IPS-18c (cell line): Measurements from ENCODE around the gene HERC4.

Experiments
- H3K4me3 ChIP-seq: 2 replicates; pipeline ENCODE4 v1.7.0; 2013; ENCODE audit warnings: low read depth, mild to moderate bottlenecking, low read length, moderate library complexity; ENCODE audit not compliant: insufficient read depth
- H3K9me3 ChIP-seq: one replicate; pipeline ENCODE4 v1.6.1; 2013; ENCODE audit warnings: mild to moderate bottlenecking, low read length, moderate library complexity; ENCODE audit not compliant: control insufficient read depth, insufficient read depth

The HERC4 gene

DNA sequence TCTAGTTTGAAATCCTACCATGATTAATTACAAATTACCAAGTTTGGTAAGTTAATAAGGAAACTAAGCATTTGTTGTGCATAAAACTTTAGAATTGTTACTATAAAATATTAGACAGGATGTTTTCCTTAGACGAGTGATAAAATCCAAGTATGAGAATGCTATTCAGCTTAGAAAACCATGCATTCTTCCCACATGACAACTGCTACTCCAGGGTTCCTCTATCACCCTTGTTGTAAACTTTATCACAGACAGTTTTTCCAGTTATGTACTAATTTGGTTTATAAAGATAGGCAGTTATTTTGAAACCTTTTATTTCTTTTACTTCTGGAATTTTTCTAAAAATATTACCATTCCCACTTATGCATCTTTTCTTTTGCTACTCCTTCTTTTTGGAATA, 138.7 kb downstream of the HERC4 start:
- Histone ChIP-seq H3K9me3 (no peaks in the 10 kb centered on the region), H3K4me3 (no peak overlapping the region)

DNA sequence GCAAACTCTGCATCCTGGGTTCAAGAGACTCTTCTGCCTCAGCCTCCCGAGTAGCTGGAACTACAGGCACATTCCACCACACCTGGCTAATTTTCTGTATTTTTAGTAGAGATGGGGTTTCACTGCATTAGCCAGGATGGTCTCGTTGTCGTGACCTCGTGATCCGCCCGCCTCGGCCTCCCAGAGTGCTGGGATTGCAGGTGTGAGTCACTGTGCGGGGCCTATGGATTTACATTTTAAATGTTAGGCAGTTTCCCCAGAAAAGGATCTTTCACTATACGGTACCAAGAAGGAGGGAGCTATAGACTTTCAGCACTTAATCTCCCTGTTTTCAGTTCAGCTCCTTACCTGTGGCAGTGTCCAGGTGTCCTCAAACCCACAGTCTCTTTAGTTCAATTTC, 139.9 kb downstream of the HERC4 start:
- no peak overlapping the region for H3K4me3 ChIP-seq
- no peaks in the 10 kb centered on the region for H3K9me3 ChIP-seq

DNA sequence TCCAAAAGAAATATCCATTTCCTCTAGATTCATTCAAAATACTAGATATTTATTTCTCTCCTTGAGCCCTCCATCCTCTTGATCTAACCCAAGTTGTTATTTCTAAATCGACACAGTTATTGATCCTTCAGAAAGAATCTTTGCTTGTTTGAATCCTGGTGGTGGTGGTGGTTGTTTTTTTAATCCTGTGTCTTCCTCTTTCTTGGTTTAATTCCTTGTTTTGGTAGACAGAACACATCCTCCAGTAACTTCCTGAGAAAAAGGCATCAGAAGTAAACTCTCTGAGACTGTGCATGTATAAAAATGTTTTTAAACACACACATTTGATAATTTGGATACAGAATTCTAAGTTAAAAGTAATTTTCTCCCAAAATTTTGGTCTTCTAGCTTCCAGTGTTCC, 140.7 kb downstream of the HERC4 start:
- no peaks in the 10 kb centered on the region for H3K9me3 ChIP-seq
- H3K4me3 ChIP-seq: no peak overlapping the region

DNA sequence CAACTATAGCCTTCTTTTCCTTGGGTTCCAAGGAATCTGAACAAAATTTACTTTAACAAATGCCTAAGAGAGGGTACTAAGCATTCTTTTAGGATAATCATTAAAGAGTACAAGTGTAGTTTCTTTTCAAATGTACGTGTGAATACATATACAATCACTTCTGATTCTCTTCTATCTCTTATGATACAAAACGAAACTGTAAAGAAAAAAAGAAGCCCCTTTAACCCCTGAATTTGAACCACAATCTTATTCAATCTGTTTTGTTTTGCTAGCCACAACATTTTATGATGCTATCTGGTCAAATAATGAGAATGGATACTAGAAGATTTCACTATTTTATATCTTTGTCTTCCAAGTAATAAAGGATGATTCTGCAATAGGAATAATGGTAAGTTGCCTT, 141.9 kb downstream of the HERC4 start:
- Histone ChIP-seq H3K4me3 (no peak overlapping the region), H3K9me3 (no peaks in the 10 kb centered on the region)

DNA sequence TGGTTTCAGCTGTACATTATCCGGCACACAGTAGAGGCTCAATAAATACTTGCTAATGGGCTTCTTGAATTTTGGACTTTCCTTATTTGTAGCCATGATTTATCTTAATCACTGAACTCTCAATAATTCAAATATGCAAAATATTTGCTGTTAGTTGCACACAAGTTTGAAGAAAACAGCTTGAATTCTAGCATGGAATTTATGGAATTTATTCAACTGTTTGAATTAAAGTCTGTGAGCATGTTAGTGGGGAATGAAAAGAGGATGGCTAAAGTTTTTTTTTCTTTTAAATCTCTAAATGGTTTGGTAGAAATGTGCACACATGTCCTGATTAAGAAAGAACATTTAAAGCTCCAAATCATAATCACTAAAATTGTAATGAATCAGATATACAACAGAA, 148.1 kb downstream of the HERC4 start:
- Histone ChIP-seq H3K9me3 (no peaks in the 10 kb centered on the region), H3K4me3 (no peak overlapping the region)

DNA sequence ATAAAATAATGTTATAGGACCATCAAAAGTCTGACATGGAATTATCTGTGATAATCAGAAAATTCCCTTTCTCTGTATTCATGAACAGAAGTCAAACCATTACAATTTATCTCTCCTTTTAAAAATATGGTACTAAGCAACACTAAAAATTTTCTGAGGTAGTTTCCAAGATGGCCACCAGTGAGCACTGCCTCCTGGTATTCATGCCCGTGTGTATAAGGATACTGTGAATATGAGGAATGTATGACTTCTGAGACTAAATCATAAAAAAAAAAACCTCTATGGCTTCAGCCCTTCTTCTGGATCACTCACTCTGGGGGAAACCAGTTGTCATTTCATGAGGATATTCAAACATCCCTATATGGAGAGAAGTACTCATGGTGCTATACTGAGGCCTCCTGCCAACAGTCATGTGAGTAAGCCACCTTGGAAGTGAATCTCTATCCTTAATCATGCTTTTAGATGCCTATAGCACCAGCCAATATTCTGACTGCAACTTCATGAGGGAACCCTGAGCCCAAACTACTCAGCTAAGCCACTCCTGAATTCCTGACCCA, 149.6 kb downstream of the HERC4 start:
- H3K9me3 ChIP-seq: no peaks in the 10 kb centered on the region

DNA sequence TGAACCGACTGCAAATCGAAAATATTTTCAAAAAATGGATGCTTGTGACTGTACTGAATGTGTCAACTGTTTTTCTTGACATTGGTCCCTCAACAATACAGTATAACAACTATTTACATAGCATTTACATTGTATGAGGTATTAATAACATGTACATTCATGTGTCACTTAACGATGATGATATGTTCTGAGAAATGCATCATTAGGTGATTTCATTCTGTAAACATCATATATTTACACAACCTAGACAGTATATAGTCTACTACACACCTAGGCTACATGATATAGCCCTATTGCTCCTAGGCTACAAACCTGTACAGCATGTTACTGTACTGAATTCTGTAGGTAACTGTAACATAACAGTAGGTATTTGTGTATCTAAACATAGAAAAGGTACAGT, 150.9 kb downstream of the HERC4 start:
- H3K4me3 ChIP-seq: no peak overlapping the region
- H3K9me3 ChIP-seq: no peaks in the 10 kb centered on the region

More for the DNA sequence above, 149.6 kb downstream of the HERC4 start:
- H3K4me3 ChIP-seq: no peak overlapping the region

DNA sequence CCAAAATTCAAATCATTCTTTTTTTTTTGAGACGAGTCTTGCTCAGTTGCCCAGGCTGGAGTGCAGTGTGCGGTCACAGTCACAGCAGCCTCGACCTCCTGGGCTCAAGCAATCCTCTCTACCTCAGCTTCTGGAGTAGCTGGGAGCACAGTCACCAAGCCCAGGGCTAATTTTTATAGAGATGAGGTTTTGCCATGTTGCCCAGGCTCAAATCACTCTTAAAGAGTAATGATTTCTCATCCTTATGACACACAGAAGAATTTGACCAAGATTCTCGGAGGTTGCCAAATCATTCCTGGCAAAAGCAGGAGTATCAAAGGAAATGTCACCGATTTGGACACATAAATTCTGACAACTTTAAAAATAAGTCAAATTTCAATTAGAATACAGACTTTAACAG, 151.5 kb downstream of the HERC4 start:
- H3K9me3 ChIP-seq: no peaks in the 10 kb centered on the region

DNA sequence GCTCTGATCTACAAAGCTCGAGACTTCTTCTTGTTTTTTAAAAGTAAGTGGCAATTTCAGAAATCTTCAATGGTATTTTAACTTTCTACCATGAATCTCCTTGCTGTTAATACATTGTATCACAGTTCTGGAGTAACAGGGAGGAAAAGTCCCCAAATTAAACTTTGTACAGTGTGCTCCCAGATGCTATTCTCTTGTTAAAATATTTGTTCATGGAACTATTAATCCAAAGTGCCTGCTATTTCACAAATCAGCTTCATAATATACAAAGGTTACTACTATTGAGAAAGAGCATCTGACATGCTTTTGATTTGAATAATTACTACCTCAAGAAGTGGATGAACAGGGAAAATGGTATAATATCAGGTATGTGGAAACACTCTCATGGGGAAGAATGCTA, 154.0 kb downstream of the HERC4 start:
- H3K4me3 ChIP-seq: no peak overlapping the region

More for the DNA sequence above, 151.5 kb downstream of the HERC4 start:
- H3K4me3 ChIP-seq: no peak overlapping the region

DNA sequence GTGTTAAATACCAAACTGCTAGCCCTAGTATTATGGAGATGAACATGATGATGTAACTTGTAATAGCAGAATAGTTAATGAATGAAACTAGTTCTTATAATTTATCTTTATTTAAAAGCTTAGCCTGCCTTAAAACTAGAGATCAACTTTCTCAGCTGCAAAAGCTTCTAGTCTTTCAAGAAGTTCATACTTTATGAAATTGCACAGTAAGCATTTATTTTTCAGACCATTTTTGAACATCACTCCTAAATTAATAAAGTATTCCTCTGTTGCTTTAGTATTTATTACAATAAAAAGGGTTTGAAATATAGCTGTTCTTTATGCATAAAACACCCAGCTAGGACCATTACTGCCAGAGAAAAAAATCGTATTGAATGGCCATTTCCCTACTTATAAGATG, 157.4 kb downstream of the HERC4 start:
- no peaks in the 10 kb centered on the region for H3K9me3 ChIP-seq
- no peak overlapping the region for H3K4me3 ChIP-seq

More for the DNA sequence above, 154.0 kb downstream of the HERC4 start:
- no peaks in the 10 kb centered on the region for H3K9me3 ChIP-seq

DNA sequence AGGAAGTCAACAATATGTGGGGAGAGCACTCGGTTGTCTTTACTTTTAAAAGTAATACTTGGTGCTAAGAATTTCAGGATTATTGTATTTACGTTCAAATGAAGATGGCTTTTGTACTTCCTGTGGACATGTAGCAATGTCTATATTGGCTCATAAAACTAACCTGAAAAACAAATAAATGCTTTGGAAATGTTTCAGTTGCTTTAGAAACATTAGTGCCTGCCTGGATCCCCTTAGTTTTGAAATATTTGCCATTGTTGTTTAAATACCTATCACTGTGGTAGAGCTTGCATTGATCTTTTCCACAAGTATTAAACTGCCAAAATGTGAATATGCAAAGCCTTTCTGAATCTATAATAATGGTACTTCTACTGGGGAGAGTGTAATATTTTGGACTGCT, 157.9 kb downstream of the HERC4 start:
- H3K9me3 ChIP-seq: no peaks in the 10 kb centered on the region
- no peak overlapping the region for H3K4me3 ChIP-seq

DNA sequence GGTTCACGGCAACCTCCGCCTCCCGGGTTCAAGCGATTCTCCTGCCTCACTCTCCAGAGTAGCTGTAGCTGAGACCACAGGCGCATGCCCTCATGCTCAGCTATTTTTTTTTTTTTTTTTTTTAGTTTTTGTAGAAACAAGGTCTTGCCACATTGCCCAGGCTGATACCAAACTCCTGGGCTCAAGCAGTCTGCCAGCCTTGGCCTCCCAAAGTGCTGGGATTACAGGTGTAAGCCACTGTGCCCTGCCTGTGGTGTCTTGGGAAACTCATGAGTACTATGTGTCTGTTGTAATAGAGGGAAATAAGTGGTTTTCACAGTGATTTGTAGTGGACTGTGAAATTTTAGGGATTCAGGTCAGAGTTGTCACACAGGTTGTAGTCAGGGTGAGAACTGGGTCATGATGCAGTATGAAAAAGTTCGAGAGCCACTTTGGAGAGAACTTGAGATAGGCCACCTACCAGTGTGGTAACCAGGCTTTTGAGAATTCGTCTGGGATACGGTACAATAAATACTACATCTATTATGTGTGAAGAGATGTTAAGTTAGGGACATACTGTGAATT, 160.2 kb downstream of the HERC4 start:
- Histone ChIP-seq H3K9me3 (no peaks in the 10 kb centered on the region), H3K4me3 (no peak overlapping the region)

DNA sequence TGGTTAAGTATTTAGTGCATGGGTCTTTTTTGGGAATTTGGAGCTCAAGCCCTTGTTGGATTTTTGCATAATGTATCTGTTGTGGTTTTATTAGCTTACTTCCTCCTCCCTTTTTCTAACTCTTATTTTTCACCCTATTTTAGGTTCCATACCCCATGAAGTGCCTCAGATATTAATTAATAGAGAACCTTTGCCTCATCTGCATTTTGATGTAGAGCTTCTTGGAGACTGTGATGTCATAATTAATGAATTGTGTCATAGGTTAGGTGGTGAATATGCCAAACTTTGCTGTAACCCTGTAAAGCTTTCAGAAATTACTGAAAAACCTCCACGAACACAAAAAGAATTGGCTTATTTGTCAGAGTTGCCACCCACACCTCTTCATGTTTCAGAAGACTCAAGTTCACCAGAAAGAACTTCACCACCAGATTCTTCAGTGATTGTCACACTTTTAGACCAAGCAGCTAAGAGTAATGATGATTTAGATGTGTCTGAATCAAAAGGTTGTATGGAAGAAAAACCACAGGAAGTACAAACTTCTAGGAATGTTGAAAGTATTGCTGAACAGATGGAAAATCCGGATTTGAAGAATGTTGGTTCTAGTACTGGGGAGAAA, 162.6 kb downstream of the HERC4 start:
- Histone ChIP-seq H3K4me3 (no peak overlapping the region), H3K9me3 (no peaks in the 10 kb centered on the region)

DNA sequence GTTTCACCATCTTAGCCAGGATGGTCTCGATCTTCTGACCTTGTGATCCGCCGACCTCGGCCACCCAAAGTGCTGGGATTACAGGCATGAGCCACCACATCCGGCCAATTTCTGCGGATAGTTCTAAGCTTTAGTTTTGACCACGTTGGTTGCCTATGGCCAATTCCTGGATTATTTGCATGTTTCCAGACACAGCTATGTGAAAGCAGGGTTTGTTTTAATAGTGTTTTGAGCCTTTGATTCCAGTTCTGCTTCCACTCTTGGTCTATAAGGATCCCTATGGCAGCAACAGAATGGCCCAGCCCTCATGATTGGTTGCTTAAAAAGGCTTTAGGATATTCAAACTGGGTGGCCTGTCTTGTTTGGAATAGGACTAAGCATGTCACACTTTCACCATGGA, 171.5 kb downstream of the HERC4 start:
- no peak overlapping the region for H3K4me3 ChIP-seq
- H3K9me3 ChIP-seq: peaks cover 2% of the 10 kb centered on the region

DNA sequence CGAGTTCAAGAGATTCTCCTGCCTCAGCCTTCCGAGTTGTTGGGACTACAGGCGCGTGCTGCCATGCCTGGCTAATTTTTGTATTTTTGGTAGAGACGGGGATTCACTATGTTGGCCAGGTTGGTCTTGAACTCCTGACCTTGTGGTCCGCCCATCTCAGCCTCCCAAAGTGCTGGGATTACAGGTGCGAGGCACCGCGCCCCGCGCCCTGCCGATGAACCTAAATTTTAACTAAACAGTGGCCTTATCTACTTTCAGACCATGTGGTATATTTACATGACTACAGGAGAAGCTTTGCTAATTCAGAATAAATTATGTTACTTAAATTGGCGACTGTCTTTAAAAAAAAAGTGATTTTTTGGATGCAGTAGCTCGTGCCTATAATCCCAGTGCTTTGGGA, 181.4 kb downstream of the HERC4 start:
- Histone ChIP-seq H3K4me3 (no peak overlapping the region), H3K9me3 (peaks cover 2% of the 10 kb centered on the region)

DNA sequence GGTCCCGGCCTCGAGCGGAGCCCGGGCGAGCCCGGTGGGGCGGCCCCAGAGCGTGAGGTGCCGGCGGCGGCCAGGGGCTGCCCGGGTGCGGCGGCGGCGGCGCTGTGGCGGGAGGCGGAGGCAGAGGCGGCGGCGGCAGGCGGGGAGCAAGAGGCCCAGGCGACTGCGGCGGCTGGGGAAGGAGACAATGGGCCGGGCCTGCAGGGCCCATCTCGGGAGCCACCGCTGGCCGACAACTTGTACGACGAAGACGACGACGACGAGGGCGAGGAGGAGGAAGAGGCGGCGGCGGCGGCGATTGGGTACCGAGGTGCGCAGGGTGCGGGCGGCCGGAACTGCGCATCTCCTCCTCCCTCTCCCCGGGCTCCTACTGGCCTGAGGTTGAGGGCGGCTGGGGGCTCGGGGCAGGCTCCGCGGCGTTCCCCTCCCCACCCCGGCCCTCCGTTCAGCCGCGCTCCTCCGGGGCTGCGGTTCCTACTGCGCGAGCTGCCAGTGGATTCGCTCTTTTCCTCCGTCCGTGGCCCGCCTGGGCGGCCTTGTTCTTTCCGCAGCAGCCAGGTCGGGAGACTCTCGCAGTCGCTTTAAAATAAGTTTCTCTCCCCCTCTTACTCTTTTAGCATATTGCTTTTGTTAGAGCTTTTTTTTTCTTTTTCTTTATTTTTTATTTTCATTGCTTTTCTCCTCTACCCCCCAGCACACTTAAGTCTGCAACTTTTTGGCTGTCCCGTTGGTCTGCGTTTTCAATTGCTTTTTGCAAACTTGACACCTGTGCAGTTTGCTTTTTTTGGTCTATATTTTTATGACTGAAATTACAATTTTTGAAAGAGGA, 190.0 kb downstream of the HERC4 start:
- Histone ChIP-seq H3K4me3 (peak overlapping the region; percentile 86), H3K9me3 (no peaks in the 10 kb centered on the region)

DNA sequence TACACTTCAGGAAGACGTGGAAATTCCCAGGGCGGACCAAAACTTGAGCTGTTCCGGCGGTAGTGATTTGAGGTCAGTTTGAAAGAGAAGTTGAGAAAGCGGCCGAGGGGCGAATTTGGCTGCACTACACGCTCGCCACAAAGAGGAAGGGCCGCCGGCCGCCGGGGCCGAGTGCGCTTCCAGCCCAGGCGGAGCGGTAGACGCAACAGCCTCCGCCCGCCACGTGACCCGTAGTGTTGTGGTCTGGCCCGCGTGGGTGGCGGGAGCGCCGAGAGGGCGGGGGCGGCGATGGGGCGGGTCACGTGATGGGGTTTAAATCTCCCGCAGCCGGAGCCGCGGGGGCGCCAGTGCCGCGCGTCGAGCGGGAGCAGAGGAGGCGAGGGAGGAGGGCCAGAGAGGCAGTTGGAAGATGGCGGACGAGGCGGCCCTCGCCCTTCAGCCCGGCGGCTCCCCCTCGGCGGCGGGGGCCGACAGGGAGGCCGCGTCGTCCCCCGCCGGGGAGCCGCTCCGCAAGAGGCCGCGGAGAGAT, 190.7 kb downstream of the HERC4 start, which contains the start of gene SIRT1:
Gene SIRT1, plus strand, starts transcription at position 344 of the 529 bp plus-strand sequence. Its CDS starts 66 bp downstream, at position 410.
- Histone ChIP-seq H3K4me3 (peak within 1 kb of the TSS; percentile 86), H3K9me3 (no peaks in the 10 kb centered on the region)
